ENCODE data around the gene RTN4RL1. TPM values are rescaled to one million over a fixed set of nuclear protein-coding genes. Genes with fewer than 3 reads are reported as not detected.

Gene RTN4RL1
- total and polyA plus RNA-seq, 2 of the 13 experiments (the other 11 are each of a cell fraction or from before 2014, with no cell fraction given): 0.01 TPM; not detected in 1

DNA sequence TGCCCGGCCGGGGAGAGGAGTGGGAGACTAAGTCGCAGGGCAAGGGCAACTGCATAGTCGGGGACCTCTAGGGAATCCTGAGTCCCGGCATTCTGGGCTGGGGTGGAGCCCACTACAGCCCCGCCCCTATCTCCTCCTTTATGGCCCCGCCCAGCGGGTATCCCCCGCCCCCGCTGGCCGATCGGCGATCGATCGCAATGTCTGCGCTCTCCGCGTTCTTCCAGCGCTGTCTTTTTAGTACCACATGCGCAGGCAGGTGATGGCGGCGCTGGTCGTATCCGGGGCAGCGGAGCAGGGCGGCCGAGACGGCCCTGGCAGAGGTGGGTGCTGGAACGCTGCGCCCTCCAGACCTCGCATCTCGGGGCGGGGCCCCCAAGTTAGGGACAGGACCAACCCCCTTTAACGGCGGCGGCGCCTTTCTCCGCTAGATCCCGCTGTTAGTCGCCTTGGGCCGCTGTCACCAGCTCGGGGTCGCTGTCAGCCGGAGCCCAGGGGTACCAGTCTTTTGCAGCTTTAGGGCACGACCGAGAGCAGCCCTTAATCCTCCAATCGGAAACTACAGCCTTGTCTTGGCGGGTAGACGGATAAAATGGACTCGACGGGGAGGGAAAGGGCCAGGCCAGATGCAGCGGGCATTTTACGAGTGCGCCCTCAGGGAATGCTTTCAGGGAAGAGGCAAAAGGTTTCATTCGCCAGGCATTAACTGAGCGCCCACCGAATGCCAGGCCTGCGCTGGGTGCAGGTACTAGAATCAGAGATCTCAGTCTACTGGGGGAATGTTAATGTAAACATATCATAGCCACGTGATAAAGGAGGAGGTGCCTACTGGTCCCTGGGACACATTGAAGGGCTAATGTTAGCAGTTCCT is 5.0 kb upstream of the RTN4RL1 start, which contains the start of gene DPH1 (continued):
- TF ChIP-seq, protein P1, sequence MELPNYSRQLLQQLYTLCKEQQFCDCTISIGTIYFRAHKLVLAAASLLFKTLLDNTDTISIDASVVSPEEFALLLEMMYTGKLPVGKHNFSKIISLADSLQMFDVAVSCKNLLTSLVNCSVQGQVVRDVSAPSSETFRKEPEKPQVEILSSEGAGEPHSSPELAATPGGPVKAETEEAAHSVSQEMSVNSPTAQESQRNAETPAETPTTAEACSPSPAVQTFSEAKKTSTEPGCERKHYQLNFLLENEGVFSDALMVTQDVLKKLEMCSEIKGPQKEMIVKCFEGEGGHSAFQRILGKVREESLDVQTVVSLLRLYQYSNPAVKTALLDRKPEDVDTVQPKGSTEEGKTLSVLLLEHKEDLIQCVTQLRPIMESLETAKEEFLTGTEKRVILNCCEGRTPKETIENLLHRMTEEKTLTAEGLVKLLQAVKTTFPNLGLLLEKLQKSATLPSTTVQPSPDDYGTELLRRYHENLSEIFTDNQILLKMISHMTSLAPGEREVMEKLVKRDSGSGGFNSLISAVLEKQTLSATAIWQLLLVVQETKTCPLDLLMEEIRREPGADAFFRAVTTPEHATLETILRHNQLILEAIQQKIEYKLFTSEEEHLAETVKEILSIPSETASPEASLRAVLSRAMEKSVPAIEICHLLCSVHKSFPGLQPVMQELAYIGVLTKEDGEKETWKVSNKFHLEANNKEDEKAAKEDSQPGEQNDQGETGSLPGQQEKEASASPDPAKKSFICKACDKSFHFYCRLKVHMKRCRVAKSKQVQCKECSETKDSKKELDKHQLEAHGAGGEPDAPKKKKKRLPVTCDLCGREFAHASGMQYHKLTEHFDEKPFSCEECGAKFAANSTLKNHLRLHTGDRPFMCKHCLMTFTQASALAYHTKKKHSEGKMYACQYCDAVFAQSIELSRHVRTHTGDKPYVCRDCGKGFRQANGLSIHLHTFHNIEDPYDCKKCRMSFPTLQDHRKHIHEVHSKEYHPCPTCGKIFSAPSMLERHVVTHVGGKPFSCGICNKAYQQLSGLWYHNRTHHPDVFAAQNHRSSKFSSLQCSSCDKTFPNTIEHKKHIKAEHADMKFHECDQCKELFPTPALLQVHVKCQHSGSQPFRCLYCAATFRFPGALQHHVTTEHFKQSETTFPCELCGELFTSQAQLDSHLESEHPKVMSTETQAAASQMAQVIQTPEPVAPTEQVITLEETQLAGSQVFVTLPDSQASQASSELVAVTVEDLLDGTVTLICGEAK (IDR thresholded peaks at IDR 0.05): no peak
- TF ChIP-seq, protein P1 (CRISPR knock-in tag; IDR thresholded peaks at IDR 0.05): peak; percentile 67; the same call in 1 of the 2 replicates
- TF ChIP-seq ZNF674 (CRISPR knock-in tag; IDR thresholded peaks at IDR 0.05; ENCODE audit: low read depth) (no peak), ZNF660 (CRISPR knock-in tag; IDR thresholded peaks at IDR 0.05; ENCODE audit: borderline replicate concordance, low read depth) (no peak), ZNF567 (CRISPR knock-in tag; IDR thresholded peaks at IDR 0.05; ENCODE audit: borderline replicate concordance) (peak; percentile 25; the same call in 1 of the 2 replicates), TEAD2 (CRISPR knock-in tag; IDR thresholded peaks at IDR 0.05) (peak; percentile 29; the same call in 1 of the 2 replicates), MAZ (IDR thresholded peaks at IDR 0.05; ENCODE audit: borderline replicate concordance, low read depth, low read length) (peak; percentile 99), MAZ (CRISPR knock-in tag; IDR thresholded peaks at IDR 0.05; ENCODE audit: low read depth) (peak; percentile 96), ZNF766 (CRISPR knock-in tag; IDR thresholded peaks at IDR 0.05; ENCODE audit: borderline replicate concordance) (no peak), ZNF264 (CRISPR knock-in tag; IDR thresholded peaks at IDR 0.05) (no peak), KLF12 (CRISPR knock-in tag; IDR thresholded peaks at IDR 0.05; ENCODE audit: borderline replicate concordance) (peak; percentile 73; the same call in 1 of the 2 replicates)
- TF ChIP-seq, protein P2, sequence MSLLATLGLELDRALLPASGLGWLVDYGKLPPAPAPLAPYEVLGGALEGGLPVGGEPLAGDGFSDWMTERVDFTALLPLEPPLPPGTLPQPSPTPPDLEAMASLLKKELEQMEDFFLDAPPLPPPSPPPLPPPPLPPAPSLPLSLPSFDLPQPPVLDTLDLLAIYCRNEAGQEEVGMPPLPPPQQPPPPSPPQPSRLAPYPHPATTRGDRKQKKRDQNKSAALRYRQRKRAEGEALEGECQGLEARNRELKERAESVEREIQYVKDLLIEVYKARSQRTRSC (CRISPR knock-in tag; IDR thresholded peaks at IDR 0.05; ENCODE audit: low read depth): 0 out of 2 replicates have a peak, but pooled peaks have one; percentile 82
- TF ChIP-seq, protein P3, sequence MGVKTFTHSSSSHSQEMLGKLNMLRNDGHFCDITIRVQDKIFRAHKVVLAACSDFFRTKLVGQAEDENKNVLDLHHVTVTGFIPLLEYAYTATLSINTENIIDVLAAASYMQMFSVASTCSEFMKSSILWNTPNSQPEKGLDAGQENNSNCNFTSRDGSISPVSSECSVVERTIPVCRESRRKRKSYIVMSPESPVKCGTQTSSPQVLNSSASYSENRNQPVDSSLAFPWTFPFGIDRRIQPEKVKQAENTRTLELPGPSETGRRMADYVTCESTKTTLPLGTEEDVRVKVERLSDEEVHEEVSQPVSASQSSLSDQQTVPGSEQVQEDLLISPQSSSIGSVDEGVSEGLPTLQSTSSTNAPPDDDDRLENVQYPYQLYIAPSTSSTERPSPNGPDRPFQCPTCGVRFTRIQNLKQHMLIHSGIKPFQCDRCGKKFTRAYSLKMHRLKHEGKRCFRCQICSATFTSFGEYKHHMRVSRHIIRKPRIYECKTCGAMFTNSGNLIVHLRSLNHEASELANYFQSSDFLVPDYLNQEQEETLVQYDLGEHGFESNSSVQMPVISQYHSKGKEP (CRISPR knock-in tag; IDR thresholded peaks at IDR 0.05): 0 out of 2 replicates have a peak, but pooled peaks have one; percentile 65
- TF ChIP-seq, protein P4, sequence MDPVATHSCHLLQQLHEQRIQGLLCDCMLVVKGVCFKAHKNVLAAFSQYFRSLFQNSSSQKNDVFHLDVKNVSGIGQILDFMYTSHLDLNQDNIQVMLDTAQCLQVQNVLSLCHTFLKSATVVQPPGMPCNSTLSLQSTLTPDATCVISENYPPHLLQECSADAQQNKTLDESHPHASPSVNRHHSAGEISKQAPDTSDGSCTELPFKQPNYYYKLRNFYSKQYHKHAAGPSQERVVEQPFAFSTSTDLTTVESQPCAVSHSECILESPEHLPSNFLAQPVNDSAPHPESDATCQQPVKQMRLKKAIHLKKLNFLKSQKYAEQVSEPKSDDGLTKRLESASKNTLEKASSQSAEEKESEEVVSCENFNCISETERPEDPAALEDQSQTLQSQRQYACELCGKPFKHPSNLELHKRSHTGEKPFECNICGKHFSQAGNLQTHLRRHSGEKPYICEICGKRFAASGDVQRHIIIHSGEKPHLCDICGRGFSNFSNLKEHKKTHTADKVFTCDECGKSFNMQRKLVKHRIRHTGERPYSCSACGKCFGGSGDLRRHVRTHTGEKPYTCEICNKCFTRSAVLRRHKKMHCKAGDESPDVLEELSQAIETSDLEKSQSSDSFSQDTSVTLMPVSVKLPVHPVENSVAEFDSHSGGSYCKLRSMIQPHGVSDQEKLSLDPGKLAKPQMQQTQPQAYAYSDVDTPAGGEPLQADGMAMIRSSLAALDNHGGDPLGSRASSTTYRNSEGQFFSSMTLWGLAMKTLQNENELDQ (CRISPR knock-in tag; IDR thresholded peaks at IDR 0.05; ENCODE audit: borderline replicate concordance): no peak

Data from HepG2 (cell line).